HK-2 (cell line): ENCODE measurements around the gene NPHP1.
"Not testable (repeated sequence)": the region's sequence is repeated elsewhere in the genome, so short reads cannot be mapped to it uniquely, and the experiment has no call there.

Experiments used
- DNase-seq: peaks from one replicate; pipeline ENCODE4 v3.0.0-alpha.2; 2018; ENCODE audit not compliant: unreplicated experiment

Gene NPHP1

GRCh38 chr2:110204408-110205385 lies at the start of gene NPHP1:
Gene NPHP1, minus strand, starts transcription at chr2:110205013. Its CDS starts 45 bp downstream, at chr2:110204968.
- peak; percentile 87 for DNase-seq

DNA sequence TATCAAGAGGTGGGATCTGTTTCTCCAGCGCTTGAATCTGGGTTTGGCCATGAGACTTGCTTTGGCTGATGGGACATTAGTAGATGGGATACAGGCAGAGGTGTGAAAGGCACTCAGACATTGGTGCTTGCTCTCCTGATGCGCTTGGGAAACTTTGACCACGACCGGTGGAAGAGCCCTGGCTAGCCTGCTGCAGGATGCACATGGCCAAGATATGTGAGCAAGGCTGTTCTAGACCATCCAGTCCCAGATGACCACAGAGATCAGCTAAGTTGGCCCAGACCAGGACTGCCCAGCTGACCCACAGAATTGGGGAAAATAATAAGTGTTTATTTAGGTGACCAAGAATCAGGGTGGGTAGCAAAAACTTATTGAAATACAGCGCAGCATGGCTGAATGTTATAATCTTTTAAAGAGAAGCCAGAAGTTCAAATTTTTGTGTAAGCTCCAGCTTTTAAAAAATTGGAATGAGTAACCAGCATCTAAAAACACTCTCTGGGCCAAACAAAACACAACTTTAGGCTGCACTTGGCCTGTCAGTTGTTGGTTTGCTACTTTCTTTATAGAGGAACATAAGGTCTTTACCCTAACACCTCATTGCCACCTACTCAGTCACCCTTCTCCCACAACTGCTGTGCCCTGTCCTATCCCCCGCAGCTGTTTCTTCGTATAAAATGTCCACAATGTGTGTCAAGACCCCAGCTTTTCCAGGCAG lies 43.4 kb upstream of the NPHP1 start:
- not testable (repeated sequence) for DNase-seq

DNA sequence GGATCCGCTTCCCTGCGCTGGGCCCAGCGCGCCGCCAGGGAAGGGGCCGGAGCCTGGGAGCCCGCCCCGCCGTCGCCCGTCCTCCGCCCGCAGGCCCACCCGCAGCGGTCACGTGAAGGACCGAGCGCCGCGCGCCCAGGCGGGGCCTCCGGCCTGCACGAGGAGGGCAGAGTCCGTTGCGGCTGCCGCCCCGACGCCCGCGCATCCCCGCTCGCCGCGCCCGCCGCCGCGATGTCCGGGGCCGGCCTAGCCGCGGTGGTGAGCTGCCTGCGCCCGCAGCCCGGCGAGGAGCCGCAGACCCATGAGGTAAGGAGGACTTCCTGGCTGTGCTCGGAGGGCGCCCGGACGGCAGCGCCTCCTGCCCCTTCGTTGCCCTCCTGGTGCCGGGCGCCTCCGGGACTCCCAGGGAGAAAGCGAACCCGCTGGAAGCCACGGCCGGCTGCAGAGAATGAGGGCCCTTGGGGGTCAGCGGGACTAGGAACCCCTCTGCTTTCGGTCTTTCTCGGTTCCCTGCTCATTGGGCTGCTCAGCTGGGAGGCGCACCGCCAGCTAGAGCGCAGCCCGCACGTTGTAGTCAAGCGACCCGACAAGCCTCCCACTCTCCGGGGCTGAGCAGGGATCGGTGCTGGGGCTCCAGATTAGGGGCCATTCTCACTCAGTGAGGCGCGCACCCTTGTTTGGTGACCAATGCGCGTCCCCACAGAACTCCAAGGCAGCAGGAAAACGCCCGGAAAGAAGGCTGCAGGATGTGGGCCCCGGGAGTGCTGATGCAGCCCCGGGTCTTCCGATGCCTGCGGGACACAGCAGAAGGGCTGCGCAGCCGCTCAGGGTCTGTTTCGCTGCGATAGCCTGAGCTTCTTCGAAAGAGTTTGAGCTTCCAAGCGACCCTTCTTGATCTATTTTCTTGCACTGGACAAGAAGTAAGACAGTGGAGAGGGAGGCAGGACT lies 40.9 kb upstream of the NPHP1 start:
- DNase-seq, result not testable (repeated sequence)

GRCh38 chr2:110243283-110243682 lies 38.5 kb upstream of the NPHP1 start:
- DNase-seq, result not testable (repeated sequence)

GRCh38 chr2:110234514-110234913 lies 29.7 kb upstream of the NPHP1 start:
- DNase-seq, result not testable (repeated sequence)

DNA sequence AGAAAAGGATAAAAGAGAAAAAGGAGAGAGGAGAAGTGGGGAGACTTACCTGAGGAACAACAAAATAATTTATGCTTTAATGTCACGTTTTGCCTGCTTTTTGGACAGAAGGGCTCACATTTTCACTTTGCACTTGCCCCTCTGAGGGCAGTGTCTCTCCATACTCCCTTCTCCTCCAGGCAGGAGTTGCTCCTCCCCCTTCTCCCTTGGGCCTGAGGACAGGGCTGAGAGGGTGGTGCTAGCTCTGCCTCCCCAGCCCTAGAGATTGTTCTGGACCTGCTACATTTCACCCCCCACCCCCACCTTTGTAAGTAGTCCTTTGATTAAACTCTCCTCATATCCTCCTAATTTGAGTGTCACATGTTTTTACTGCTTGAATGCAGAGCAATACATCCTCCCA lies 25.1 kb upstream of the NPHP1 start:
- DNase-seq, result not testable (repeated sequence)

- DNase-seq, result not testable (repeated sequence)
These were observed 17.8 kb upstream of the NPHP1 start for GRCh38 chr2:110222626-110223025.

- no peak for DNase-seq
These were observed 17.1 kb upstream of the NPHP1 start for GRCh38 chr2:110221938-110222337.

GRCh38 chr2:110220190-110220564 lies 15.4 kb upstream of the NPHP1 start:
- DNase-seq, result no peak

DNA sequence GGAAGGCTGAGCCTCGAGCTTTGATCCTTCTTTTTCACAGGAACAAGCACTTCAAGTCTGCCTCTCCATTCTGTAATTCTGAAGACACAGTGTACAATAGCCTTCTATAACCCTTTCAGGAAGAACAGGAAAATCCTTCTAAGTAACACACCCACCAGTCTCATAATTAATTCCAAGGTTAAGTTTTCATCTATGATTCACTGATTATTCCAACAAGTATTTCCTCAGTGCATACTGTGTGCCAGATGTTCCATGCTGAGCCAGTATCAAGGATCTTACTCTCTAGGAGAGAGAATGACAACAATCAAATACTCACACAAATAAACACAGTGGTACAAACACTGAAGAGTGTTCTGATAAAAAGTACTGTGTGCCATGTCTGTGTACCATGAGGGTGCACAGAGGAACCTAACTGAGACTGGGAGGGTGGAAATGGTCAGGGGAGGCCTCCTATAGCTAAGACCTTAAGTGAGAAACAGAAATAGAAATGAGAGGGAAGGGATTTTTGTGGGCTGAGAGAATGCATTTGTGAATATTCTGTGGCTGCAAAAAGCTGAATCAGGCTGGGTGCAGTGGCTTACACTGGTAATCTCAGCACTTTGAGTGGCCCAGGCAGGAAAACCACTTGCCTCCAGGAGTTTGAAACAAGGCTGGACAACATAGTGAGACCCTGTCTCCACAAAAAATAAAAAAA lies 14.8 kb upstream of the NPHP1 start:
- no peak for DNase-seq

DNA sequence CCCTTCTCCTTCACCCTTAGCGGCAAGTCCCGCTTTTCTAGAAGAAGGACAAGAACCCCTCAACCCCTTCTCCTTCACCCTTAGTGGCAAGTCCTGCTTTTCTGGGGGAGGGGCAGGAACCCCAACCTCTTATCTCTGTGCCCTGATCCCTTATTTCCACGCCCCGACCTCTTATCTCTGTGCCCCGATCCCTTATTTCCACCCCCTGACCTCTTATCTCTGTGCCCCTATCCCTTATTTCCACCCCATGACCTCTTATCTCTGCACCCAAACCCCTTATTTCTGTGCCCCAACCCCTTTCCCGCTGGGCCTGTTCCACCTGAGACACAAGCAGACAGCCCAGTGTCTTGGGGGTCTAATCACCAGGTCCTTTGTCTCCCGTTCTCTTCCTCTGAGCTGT lies 14.1 kb upstream of the NPHP1 start:
- DNase-seq, result not testable (repeated sequence)

GRCh38 chr2:110216803-110217202 lies 12.0 kb upstream of the NPHP1 start:
- no peak for DNase-seq

- DNase-seq, result no peak
These were observed 11.4 kb upstream of the NPHP1 start for GRCh38 chr2:110216199-110216598.

DNA sequence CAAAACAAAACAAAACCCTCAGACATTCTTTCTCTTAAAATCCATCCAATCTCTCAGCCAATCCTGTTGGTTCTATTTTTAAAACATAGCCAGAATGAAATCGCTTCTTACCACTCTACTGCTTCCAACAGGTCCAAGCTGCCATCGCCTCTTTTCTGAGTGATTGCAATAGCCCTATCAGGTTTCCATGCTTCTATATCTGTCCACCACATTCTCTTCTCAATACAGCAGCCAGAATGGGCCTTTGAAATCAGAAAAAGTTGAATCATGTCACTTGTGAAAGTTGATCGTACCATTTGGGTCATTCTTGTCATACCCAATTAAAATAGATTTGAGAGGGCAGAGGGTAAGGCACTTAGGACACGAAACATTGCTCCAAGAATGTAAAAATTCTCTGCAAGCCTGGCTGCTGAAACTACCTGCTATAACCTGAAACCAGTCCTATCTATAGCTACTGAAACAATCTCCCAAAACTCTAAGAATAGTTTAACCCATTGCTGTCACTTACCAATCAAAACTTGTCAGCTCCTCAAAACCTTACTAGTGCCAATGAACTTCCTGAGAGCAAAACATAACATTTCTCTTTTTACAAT lies 10.8 kb upstream of the NPHP1 start:
- no peak for DNase-seq

GRCh38 chr2:110215091-110215490 lies 10.3 kb upstream of the NPHP1 start:
- no peak for DNase-seq

GRCh38 chr2:110213522-110213921 lies 8.7 kb upstream of the NPHP1 start:
- not testable (repeated sequence) for DNase-seq

GRCh38 chr2:110211938-110212858 lies 7.4 kb upstream of the NPHP1 start, which contains the start of gene MTLN:
Gene MTLN, minus strand, starts transcription at chr2:110212547. Its CDS starts 22 bp downstream, at chr2:110212525.
- peak; percentile 73 for DNase-seq

- DNase-seq, result no peak
These were observed 1.0 kb upstream of the NPHP1 start for GRCh38 chr2:110205660-110206455.

GRCh38 chr2:110198016-110198415 lies 6.8 kb downstream of the NPHP1 start:
- no peak for DNase-seq
